HEK293 (cell line): ENCODE data around the gene DNAI1.
A peak's percentile ranks its signal among the peaks of the same experiment; 100 is the strongest.

Source experiments
- CTCF ChIA-PET: fragments of 350-600 bp; formaldehyde crosslinking; extraction: SDS; loops from one replicate; lab custom pipeline; 2021; ENCODE audit warnings: antibody characterized with exemption; lab: Yijun Ruan, JAX
- POLR2A ChIA-PET: fragments of 300-600 bp; formaldehyde crosslinking; extraction: SDS; loops from one replicate; lab custom pipeline; 2020; ENCODE audit warnings: antibody characterized with exemption, inconsistent platforms; lab: Yijun Ruan, JAX
- H3K27ac ChIP-seq: fragments of 200-500 bp; sonication (Bioruptor generic); 2 replicates; pipeline ENCODE4 v1.5.1; 2014; ENCODE audit warnings: low read depth, low read length, control low read depth, inconsistent platforms; ENCODE audit errors: extremely low read depth
- H3K36me3 ChIP-seq, 2 experiments: fragments of 200-500 bp in 1 of 2; sonication (Bioruptor generic) in 1 of 2; 1 replicate in 1 of 2; 2 replicates in 1 of 2; pipeline ENCODE4 v1.5.1; 2014 to 2017; ENCODE audit warnings: inconsistent platforms in 2 of 2, low read length in 2 of 2; ENCODE audit not compliant: control insufficient read depth in 2 of 2, insufficient read depth in 1 of 2
- H3K4me1 ChIP-seq: fragments of 200-500 bp; sonication (Bioruptor generic); 2 replicates; pipeline ENCODE4 v1.5.1; 2014; ENCODE audit warnings: mild to moderate bottlenecking, low read length, inconsistent platforms; ENCODE audit not compliant: control insufficient read depth, insufficient read depth
- H3K4me3 ChIP-seq: 2 replicates; pipeline ENCODE4 v1.5.1; 2011; ENCODE audit warnings: low read depth, mild to moderate bottlenecking, control low read depth, low read length, moderate library complexity
- H3K9me3 ChIP-seq: fragments of 200-500 bp; sonication (Bioruptor generic); 2 replicates; pipeline ENCODE4 v1.5.1; 2014; ENCODE audit warnings: low read depth, low read length, inconsistent platforms; ENCODE audit not compliant: control insufficient read depth, insufficient read depth
- EGR2 ChIP-seq: fragments of 450-650 bp; formaldehyde crosslinking; IDR thresholded peaks from 2 replicates; pipeline ENCODE4 v1.5.1; 2016; ENCODE audit warnings: low read depth, missing biosample characterization, missing genetic modification characterization
- GLIS2 ChIP-seq: fragments of 450-650 bp; formaldehyde crosslinking; IDR thresholded peaks from 2 replicates; pipeline ENCODE4 v1.5.1; 2016; ENCODE audit warnings: missing biosample characterization, missing genetic modification characterization
- HOXC10 ChIP-seq: sonication (generic); formaldehyde crosslinking; IDR thresholded peaks from 2 replicates; pipeline ENCODE4 v1.8.1; 2023; ENCODE audit warnings: mild to moderate bottlenecking, missing genetic modification reagents
- PATZ1 ChIP-seq: fragments of 450-650 bp; formaldehyde crosslinking; IDR thresholded peaks from 2 replicates; pipeline ENCODE4 v1.5.1; 2016; ENCODE audit warnings: missing biosample characterization, missing genetic modification characterization
- SP7 ChIP-seq: fragments of 450-650 bp; formaldehyde crosslinking; IDR thresholded peaks from 2 replicates; pipeline ENCODE4 v1.5.1; 2016; ENCODE audit warnings: missing biosample characterization, missing genetic modification characterization
- ZBTB21 ChIP-seq: fragments of 450-650 bp; formaldehyde crosslinking; IDR thresholded peaks from 2 replicates; pipeline ENCODE4 v1.5.1; 2017; ENCODE audit warnings: missing biosample characterization, missing genetic modification characterization
- ZNF132 ChIP-seq: fragments of 450-650 bp; formaldehyde crosslinking; IDR thresholded peaks from 2 replicates; pipeline ENCODE4 v1.5.1; 2017; ENCODE audit warnings: missing biosample characterization, missing genetic modification characterization, borderline replicate concordance
- ZNF174 ChIP-seq: fragments of 450-650 bp; formaldehyde crosslinking; IDR thresholded peaks from 2 replicates; pipeline ENCODE4 v1.5.0; 2017; ENCODE audit warnings: missing biosample characterization, mild to moderate bottlenecking, missing genetic modification characterization
- ZNF202 ChIP-seq: fragments of 450-650 bp; formaldehyde crosslinking; IDR thresholded peaks from 2 replicates; pipeline ENCODE4 v1.5.1; 2016; ENCODE audit warnings: missing biosample characterization, missing genetic modification characterization, borderline replicate concordance
- ZNF24 ChIP-seq: fragments of 450-650 bp; formaldehyde crosslinking; IDR thresholded peaks from 2 replicates; pipeline ENCODE4 v1.5.1; 2016; ENCODE audit warnings: missing biosample characterization, missing genetic modification characterization
- ZNF280C ChIP-seq: fragments of 450-650 bp; formaldehyde crosslinking; IDR thresholded peaks from 2 replicates; pipeline ENCODE4 v1.5.1; 2016; ENCODE audit warnings: missing biosample characterization, missing genetic modification characterization
- ZNF280D ChIP-seq: fragments of 450-650 bp; formaldehyde crosslinking; IDR thresholded peaks from 2 replicates; pipeline ENCODE4 v1.5.1; 2016; ENCODE audit warnings: missing biosample characterization, missing genetic modification characterization
- ZNF335 ChIP-seq: fragments of 450-650 bp; formaldehyde crosslinking; conservative IDR thresholded peaks from 2 replicates; pipeline ENCODE4 v1.5.1; 2016; ENCODE audit warnings: missing biosample characterization, missing genetic modification characterization
- ZNF366 ChIP-seq: fragments of 450-650 bp; formaldehyde crosslinking; conservative IDR thresholded peaks from 2 replicates; pipeline ENCODE4 v1.5.1; 2016; ENCODE audit warnings: missing biosample characterization, missing genetic modification characterization
- ZNF473 ChIP-seq: fragments of 450-650 bp; formaldehyde crosslinking; IDR thresholded peaks from 2 replicates; pipeline ENCODE4 v1.5.1; 2017; ENCODE audit warnings: missing biosample characterization, missing genetic modification characterization
- ZNF561 ChIP-seq: fragments of 450-650 bp; IDR thresholded peaks from 2 replicates; pipeline ENCODE4 v1.5.1; 2018; ENCODE audit warnings: missing biosample characterization, missing genetic modification characterization, borderline replicate concordance
- ZNF692 ChIP-seq: fragments of 450-650 bp; formaldehyde crosslinking; IDR thresholded peaks from 2 replicates; pipeline ENCODE4 v1.5.1; 2016; ENCODE audit warnings: missing biosample characterization, missing genetic modification characterization
- ZNF768 ChIP-seq: fragments of 450-650 bp; formaldehyde crosslinking; IDR thresholded peaks from 2 replicates; pipeline ENCODE4 v1.5.1; 2018; ENCODE audit warnings: missing biosample characterization, mild to moderate bottlenecking, missing genetic modification characterization
- ZNF837 ChIP-seq: fragments of 450-650 bp; formaldehyde crosslinking; IDR thresholded peaks from 2 replicates; pipeline ENCODE4 v1.5.1; 2016; ENCODE audit warnings: missing biosample characterization, missing genetic modification characterization
- ZSCAN18 ChIP-seq: fragments of 450-650 bp; formaldehyde crosslinking; IDR thresholded peaks from 2 replicates; pipeline ENCODE4 v1.5.1; 2016; ENCODE audit warnings: missing biosample characterization, missing genetic modification characterization

The DNAI1 gene

GRCh38 chr9:34459356-34459755, 751 bp downstream of the DNAI1 start (continued):
- TF ChIP-seq SP7 (tag by site-specific recombination) = no peak
- no peak for TF ChIP-seq ZNF174 (tag by site-specific recombination)
- TF ChIP-seq, all 188 proteins: peak for 0

GRCh38 chr9:34459941-34460340, 1.3 kb downstream of the DNAI1 start:
- peaks cover 2% of the 10 kb centered on the region; the same call in 1 of the 2 replicates for H3K4me1 ChIP-seq
- no peak overlapping the region for H3K27ac ChIP-seq
- no peaks in the 10 kb centered on the region for H3K9me3 ChIP-seq
- POLR2A ChIA-PET = no interaction called here
- CTCF ChIA-PET = interaction anchor here (0.5 kb wide), 1 partner anchor 386 kb away, joined by 3 read pairs; no protein-coding TSS in a partner anchor
- H3K4me3 ChIP-seq = no peak overlapping the region
- TF ChIP-seq ZNF473 (tag by site-specific recombination) (no peak), ZNF280D (no peak), HOXC10 (CRISPR knock-in tag) (no peak), ZNF561 (tag by site-specific recombination) (no peak), GLIS2 (tag by site-specific recombination) (no peak), PATZ1 (tag by site-specific recombination) (no peak), ZNF768 (tag by site-specific recombination) (no peak)
- H3K36me3 ChIP-seq = no peaks in the 10 kb centered on the region; a peak in 1 of 3 replicates

- no peak overlapping the region for H3K4me3 ChIP-seq
- peaks cover 2% of the 10 kb centered on the region; the same call in 1 of the 2 replicates for H3K4me1 ChIP-seq
- POLR2A ChIA-PET = no interaction called here
- no peaks in the 10 kb centered on the region for H3K9me3 ChIP-seq
- CTCF ChIA-PET = interaction anchor here (0.6 to 3.0 kb wide), 5 partner anchors 32 to 390 kb away, joined by 3 to 16 read pairs (median 4); no protein-coding TSS in a partner anchor
- H3K27ac ChIP-seq = no peak overlapping the region
- no peaks in the 10 kb centered on the region for H3K36me3 ChIP-seq
- peak; percentile 44 for TF ChIP-seq ZNF366 (tag by site-specific recombination)
- TF ChIP-seq ZNF24 (tag by site-specific recombination) = no peak
- 0 out of 2 replicates have a peak, but pooled peaks have one; percentile 36 for TF ChIP-seq ZNF692
- no peak for TF ChIP-seq ZSCAN18 (tag by site-specific recombination)
- peak; percentile 50; the same call in 1 of the 2 replicates for TF ChIP-seq ZBTB21
- TF ChIP-seq ZNF335 (tag by site-specific recombination) = peak; percentile 35; the same call in 1 of the 2 replicates
- TF ChIP-seq ZNF132 (tag by site-specific recombination) = no peak
- TF ChIP-seq EGR2 (tag by site-specific recombination) = no peak
- peak; percentile 32; the same call in 1 of the 2 replicates for TF ChIP-seq SP7 (tag by site-specific recombination)
- TF ChIP-seq ZNF837 (tag by site-specific recombination) = no peak
- TF ChIP-seq ZNF202 (tag by site-specific recombination) = no peak
- no peak for TF ChIP-seq ZNF280C (tag by site-specific recombination)
Measured at GRCh38 chr9:34463098-34463900, 4.7 kb downstream of the DNAI1 start.
